ENCODE results near the gene UQCRHL.

The UQCRHL gene

DNA sequence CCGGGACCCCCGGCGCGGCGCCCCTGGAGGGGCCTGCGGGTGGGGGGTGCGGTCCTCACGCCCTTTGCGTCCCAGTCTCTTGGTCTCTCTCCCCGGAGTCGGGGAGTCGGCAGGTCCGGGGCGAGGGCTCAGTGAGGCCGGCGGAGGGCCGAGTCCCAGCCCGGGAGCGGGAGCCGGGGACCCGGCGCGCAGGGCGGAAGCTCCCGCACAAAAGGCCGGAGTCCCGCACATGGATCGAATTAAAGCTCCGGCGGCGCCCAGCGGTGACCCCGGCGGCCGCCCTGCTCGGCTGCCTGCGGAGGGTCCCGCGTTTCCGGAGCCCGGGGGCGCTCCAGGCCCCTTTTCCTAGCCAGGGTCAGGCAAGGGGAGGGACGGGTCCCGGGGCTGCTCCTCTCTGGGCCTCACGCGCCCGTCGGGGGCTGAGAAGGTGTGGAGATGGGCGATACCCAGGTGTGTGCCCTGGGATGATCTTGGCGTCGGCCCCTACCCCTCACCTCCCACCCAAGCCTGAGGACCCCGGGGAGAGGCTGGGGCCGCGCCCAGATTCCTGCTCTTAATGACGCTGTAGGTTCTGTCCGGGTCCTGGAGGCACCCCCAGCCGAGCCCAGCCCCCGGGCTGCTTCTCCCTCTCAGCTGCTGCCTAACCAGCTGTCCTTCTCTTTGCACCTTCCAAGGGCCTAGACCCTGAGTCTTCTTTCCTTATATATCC, 48.3 kb downstream of the UQCRHL start:
- no peak for DNase-seq

- no peak for DNase-seq
Observed at GRCh38 chr1:15758343-15758931, 49.0 kb downstream of the UQCRHL start, which contains the start of gene FBLIM1. Gene FBLIM1, plus strand, starts transcription at chr1:15758795. Its CDS starts 6,189 bp downstream, at chr1:15764984.

- no peak for DNase-seq
Observed at GRCh38 chr1:15757575-15758342, 49.7 kb downstream of the UQCRHL start.
